ENCODE results near the gene GPR78.
A peak's percentile ranks its signal among the peaks of the same experiment; 100 is the strongest.

The GPR78 gene

DNA sequence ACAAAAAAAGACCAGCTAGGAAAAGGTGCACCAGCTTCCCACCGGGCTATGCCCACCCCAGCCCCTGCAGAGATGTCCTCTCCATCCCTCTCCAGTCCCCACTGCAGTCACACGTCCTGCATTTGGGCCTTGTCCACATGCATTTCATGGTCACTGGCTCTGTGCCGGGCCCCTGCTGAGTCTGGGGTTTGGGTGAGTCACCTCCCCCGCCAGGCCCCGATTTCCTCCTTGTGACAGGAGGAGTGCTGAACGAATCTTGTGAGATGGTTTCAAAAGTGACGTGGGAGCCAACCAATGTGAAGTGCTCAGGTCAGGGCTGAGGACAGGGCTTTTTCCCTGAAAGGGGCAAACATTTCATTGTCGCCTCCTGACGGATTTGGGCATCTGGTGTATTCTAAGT, 19.5 kb downstream of the GPR78 start (continued):
- TF ChIP-seq ZNF518A (tag by site-specific recombination; conservative IDR thresholded peaks at IDR 0.05; ENCODE audit: low read depth) (no peak), ZNF350 (tag by site-specific recombination; IDR thresholded peaks at IDR 0.05) (no peak), ZNF521 (tag by site-specific recombination; IDR thresholded peaks at IDR 0.05) (no peak), ZIC2 (tag by site-specific recombination; IDR thresholded peaks at IDR 0.05) (peak; percentile 84), SCRT2 (tag by site-specific recombination; IDR thresholded peaks at IDR 0.05) (no peak), SP2 (tag by site-specific recombination; IDR thresholded peaks at IDR 0.05) (peak; percentile 55), ZNF843 (tag by site-specific recombination; IDR thresholded peaks at IDR 0.05) (no peak), ZNF670 (tag by site-specific recombination; IDR thresholded peaks at IDR 0.05; ENCODE audit: low read depth) (no peak), GLIS1 (tag by site-specific recombination; IDR thresholded peaks at IDR 0.05) (peak; percentile 76), ZNF561 (tag by site-specific recombination; IDR thresholded peaks at IDR 0.05; ENCODE audit: borderline replicate concordance) (no peak), ZFP37 (tag by site-specific recombination; IDR thresholded peaks at IDR 0.05) (no peak), ZNF174 (tag by site-specific recombination; IDR thresholded peaks at IDR 0.05) (no peak), ZNF548 (tag by site-specific recombination; IDR thresholded peaks at IDR 0.05) (no peak), PATZ1 (tag by site-specific recombination; IDR thresholded peaks at IDR 0.05) (peak; percentile 62; the same call in 1 of the 2 replicates), ZNF580 (tag by site-specific recombination; IDR thresholded peaks at IDR 0.05) (no peak), ZNF175 (tag by site-specific recombination; IDR thresholded peaks at IDR 0.05) (no peak), ZNF48 (tag by site-specific recombination; IDR thresholded peaks at IDR 0.05) (no peak), ZBTB48 (tag by site-specific recombination; IDR thresholded peaks at IDR 0.05) (no peak), SP7 (tag by site-specific recombination; IDR thresholded peaks at IDR 0.05) (0 out of 2 replicates have a peak, but pooled peaks have one; percentile 48), REST (tag by site-specific recombination; IDR thresholded peaks at IDR 0.05) (no peak)
- TF ChIP-seq, protein P1, sequence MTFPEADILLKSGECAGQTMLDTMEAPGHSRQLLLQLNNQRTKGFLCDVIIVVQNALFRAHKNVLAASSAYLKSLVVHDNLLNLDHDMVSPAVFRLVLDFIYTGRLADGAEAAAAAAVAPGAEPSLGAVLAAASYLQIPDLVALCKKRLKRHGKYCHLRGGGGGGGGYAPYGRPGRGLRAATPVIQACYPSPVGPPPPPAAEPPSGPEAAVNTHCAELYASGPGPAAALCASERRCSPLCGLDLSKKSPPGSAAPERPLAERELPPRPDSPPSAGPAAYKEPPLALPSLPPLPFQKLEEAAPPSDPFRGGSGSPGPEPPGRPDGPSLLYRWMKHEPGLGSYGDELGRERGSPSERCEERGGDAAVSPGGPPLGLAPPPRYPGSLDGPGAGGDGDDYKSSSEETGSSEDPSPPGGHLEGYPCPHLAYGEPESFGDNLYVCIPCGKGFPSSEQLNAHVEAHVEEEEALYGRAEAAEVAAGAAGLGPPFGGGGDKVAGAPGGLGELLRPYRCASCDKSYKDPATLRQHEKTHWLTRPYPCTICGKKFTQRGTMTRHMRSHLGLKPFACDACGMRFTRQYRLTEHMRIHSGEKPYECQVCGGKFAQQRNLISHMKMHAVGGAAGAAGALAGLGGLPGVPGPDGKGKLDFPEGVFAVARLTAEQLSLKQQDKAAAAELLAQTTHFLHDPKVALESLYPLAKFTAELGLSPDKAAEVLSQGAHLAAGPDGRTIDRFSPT (tag by site-specific recombination; IDR thresholded peaks at IDR 0.05): peak; percentile 55; the same call in 1 of the 2 replicates
- TF ChIP-seq, protein P2, sequence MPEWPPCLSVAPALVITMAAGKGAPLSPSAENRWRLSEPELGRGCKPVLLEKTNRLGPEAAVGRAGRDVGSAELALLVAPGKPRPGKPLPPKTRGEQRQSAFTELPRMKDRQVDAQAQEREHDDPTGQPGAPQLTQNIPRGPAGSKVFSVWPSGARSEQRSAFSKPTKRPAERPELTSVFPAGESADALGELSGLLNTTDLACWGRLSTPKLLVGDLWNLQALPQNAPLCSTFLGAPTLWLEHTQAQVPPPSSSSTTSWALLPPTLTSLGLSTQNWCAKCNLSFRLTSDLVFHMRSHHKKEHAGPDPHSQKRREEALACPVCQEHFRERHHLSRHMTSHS (tag by site-specific recombination; IDR thresholded peaks at IDR 0.05): no peak
- TF ChIP-seq, protein P3, sequence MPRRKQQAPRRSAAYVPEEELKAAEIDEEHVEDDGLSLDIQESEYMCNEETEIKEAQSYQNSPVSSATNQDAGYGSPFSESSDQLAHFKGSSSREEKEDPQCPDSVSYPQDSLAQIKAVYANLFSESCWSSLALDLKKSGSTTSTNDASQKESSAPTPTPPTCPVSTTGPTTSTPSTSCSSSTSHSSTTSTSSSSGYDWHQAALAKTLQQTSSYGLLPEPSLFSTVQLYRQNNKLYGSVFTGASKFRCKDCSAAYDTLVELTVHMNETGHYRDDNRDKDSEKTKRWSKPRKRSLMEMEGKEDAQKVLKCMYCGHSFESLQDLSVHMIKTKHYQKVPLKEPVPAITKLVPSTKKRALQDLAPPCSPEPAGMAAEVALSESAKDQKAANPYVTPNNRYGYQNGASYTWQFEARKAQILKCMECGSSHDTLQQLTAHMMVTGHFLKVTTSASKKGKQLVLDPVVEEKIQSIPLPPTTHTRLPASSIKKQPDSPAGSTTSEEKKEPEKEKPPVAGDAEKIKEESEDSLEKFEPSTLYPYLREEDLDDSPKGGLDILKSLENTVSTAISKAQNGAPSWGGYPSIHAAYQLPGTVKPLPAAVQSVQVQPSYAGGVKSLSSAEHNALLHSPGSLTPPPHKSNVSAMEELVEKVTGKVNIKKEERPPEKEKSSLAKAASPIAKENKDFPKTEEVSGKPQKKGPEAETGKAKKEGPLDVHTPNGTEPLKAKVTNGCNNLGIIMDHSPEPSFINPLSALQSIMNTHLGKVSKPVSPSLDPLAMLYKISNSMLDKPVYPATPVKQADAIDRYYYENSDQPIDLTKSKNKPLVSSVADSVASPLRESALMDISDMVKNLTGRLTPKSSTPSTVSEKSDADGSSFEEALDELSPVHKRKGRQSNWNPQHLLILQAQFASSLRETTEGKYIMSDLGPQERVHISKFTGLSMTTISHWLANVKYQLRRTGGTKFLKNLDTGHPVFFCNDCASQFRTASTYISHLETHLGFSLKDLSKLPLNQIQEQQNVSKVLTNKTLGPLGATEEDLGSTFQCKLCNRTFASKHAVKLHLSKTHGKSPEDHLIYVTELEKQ (tag by site-specific recombination; IDR thresholded peaks at IDR 0.05; ENCODE audit: borderline replicate concordance): no peak

All from HEK293 (cell line).